HEK293T (cell line): ENCODE results near the gene MSN.

Experiments
- CTCF ChIA-PET: fragments of 350-600 bp; formaldehyde crosslinking; extraction: SDS; loops from one replicate; lab custom pipeline; 2021; ENCODE audit warnings: antibody characterized with exemption, inconsistent platforms; lab: Yijun Ruan, JAX
- POLR2A ChIA-PET: fragments of 350-600 bp; formaldehyde crosslinking; extraction: SDS; loops from one replicate; lab custom pipeline; 2020; ENCODE audit warnings: antibody characterized with exemption, inconsistent platforms; lab: Yijun Ruan, JAX
- DNase-seq: peaks from one replicate; pipeline ENCODE4 v3.0.0; 2012; ENCODE audit warnings: mixed read lengths; ENCODE audit errors: extremely low spot score
- ARNT ChIP-seq: fragments of 450-650 bp; IDR thresholded peaks from 2 replicates; pipeline ENCODE4 v1.6.1; 2017; ENCODE audit warnings: mild to moderate bottlenecking
- BHLHE40 ChIP-seq: fragments of 450-650 bp; IDR thresholded peaks from 2 replicates; pipeline ENCODE4 v1.6.1; 2016; ENCODE audit warnings: mild to moderate bottlenecking, moderate library complexity, borderline replicate concordance
- CTBP1 ChIP-seq: fragments of 450-650 bp; IDR thresholded peaks from 2 replicates; pipeline ENCODE4 v1.6.1; 2016; ENCODE audit warnings: borderline replicate concordance
- ELF4 ChIP-seq: fragments of 450-650 bp; IDR thresholded peaks from 2 replicates; pipeline ENCODE4 v1.6.1; 2017; ENCODE audit warnings: antibody characterized with exemption
- FOXA1 ChIP-seq: fragments of 450-650 bp; IDR thresholded peaks from 2 replicates; pipeline ENCODE4 v1.6.1; 2016; ENCODE audit warnings: mild to moderate bottlenecking
- FOXK2 ChIP-seq: fragments of 450-650 bp; IDR thresholded peaks from 2 replicates; pipeline ENCODE4 v1.6.1; 2016; ENCODE audit warnings: mild to moderate bottlenecking
- FOXM1 ChIP-seq: fragments of 450-650 bp; IDR thresholded peaks from 2 replicates; pipeline ENCODE4 v1.6.1; 2017; ENCODE audit warnings: mild to moderate bottlenecking, borderline replicate concordance
- HDGF ChIP-seq: fragments of 450-650 bp; IDR thresholded peaks from 2 replicates; pipeline ENCODE4 v1.6.1; 2017; ENCODE audit warnings: antibody characterized with exemption, borderline replicate concordance
- L3MBTL2 ChIP-seq: fragments of 450-650 bp; conservative IDR thresholded peaks from 2 replicates; pipeline ENCODE4 v1.6.1; 2016; ENCODE audit warnings: mild to moderate bottlenecking
- LEF1 ChIP-seq: fragments of 450-650 bp; IDR thresholded peaks from 2 replicates; pipeline ENCODE4 v1.6.1; 2017; ENCODE audit warnings: mild to moderate bottlenecking, borderline replicate concordance
- NFRKB ChIP-seq: fragments of 450-650 bp; IDR thresholded peaks from 2 replicates; pipeline ENCODE4 v1.6.1; 2016; ENCODE audit warnings: mild to moderate bottlenecking, moderate library complexity
- PKNOX1 ChIP-seq: fragments of 450-650 bp; IDR thresholded peaks from 2 replicates; pipeline ENCODE4 v1.6.1; 2016
- SP1 ChIP-seq: fragments of 450-650 bp; IDR thresholded peaks from 2 replicates; pipeline ENCODE4 v1.6.1; 2017
- SUZ12 ChIP-seq: fragments of 450-650 bp; IDR thresholded peaks from 2 replicates; pipeline ENCODE4 v1.6.1; 2016; ENCODE audit warnings: mild to moderate bottlenecking
- TARDBP ChIP-seq: fragments of 450-650 bp; IDR thresholded peaks from 2 replicates; pipeline ENCODE4 v1.6.1; 2016
- ZNF384 ChIP-seq: fragments of 450-650 bp; IDR thresholded peaks from 2 replicates; pipeline ENCODE4 v1.6.1; 2016

The MSN gene

DNA sequence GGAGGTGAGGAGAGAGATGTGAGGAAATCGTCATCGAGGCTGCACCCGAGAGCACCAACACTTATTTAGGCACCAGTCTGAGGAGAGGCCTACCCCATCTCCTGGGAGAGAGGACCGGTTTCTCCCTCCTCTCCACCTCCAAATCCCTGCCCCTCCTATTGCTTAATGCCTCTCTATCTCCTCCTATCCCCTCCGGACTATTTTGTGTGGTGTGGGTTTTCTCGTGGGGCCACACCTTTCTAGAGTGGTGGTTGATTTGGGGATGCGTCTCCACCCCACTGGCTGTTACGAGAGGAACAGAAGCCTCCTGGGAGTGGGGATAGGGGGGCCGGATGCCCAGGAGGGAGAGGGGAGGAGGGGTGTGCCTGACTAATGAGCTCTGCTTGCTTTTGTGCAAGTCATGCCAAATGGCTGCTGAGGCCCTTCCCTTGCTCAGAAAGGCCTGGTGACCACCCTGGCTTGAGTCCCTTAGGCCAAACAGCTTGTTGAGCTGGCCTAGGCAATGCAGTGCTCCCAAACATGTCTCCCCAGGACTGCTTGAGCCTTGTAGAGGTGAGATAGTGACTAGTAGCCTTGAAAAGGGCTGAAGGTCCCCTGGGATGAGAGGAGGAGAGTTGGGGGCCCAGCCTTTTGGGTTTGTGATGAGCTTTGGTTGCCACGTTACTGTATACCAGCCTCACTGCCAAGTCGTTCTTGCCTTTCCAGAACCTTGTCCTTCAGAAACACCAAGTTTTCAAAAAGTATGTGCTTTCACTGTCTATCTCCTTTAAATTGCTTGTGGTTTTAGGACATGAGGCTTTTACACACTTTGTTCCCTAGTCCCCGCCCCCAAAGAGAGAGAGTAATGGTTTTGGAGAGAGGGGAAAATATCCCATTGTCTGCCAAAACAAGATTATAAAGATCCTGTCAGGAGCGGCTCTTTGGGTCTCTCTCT lies 1.2 kb downstream of the MSN start:
- CTCF ChIA-PET, result no interaction called here
- POLR2A ChIA-PET, result interaction anchor here (0.6 to 1.1 kb wide), 3 partner anchors 10 to 20 kb away, joined by 3 read pairs; no protein-coding TSS in a partner anchor
- TF ChIP-seq LEF1 (no peak), ELF4 (no peak), PKNOX1 (no peak), HDGF (no peak), TARDBP (no peak), CTBP1 (no peak), SP1 (no peak), NFRKB (no peak), FOXK2 (no peak), BHLHE40 (no peak), L3MBTL2 (no peak), ZNF384 (no peak), FOXM1 (no peak), ARNT (no peak), FOXA1 (no peak), SUZ12 (no peak)
- DNase-seq, result no peak

DNA sequence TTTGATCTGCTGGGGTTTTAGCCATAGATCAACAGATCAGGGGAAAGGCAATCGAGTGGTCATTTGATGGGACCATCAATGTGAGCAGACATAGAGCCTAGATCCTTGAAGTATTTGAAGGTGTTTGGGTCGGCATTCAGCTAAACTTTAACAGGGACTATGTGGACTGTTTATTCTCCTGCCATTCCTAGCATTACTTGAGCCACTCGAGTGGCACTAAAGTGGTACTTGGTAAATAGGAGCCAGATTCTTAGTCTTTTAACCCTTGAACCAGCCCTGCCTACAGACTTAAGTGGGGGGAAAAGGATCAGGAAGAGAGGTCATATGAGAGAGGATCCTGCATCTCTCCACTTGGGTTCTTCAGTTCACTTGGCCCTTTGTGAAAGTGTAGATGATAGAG lies 3.8 kb downstream of the MSN start:
- ChIA-PET CTCF (no interaction called here), POLR2A (no interaction called here)
- TF ChIP-seq FOXA1, result no peak
- no peak for TF ChIP-seq HDGF
- no peak for TF ChIP-seq BHLHE40
- TF ChIP-seq NFRKB, result no peak
- TF ChIP-seq ZNF384, result no peak
- TF ChIP-seq FOXM1, result no peak
- no peak for TF ChIP-seq SP1
- no peak for TF ChIP-seq ARNT
- no peak for TF ChIP-seq SUZ12
- no peak for TF ChIP-seq L3MBTL2
- TF ChIP-seq LEF1, result no peak
- TF ChIP-seq CTBP1, result no peak
- no peak for TF ChIP-seq ELF4
- TF ChIP-seq TARDBP, result no peak
- no peak for TF ChIP-seq FOXK2
- no peak for TF ChIP-seq PKNOX1
- DNase-seq, result no peak

GRCh38 chrX:65671966-65672365 lies 4.5 kb downstream of the MSN start:
- CTCF ChIA-PET, result no interaction called here
- TF ChIP-seq HDGF (no peak), BHLHE40 (no peak)
- DNase-seq, result no peak
- POLR2A ChIA-PET, result no interaction called here

- DNase-seq, result no peak
- POLR2A ChIA-PET, result no interaction called here
- CTCF ChIA-PET, result no interaction called here
- TF ChIP-seq FOXA1 (no peak), L3MBTL2 (no peak), PKNOX1 (no peak)
Measured at GRCh38 chrX:65673857-65674203, 6.4 kb downstream of the MSN start.

- no peak for DNase-seq
- TF ChIP-seq NFRKB (no peak), FOXA1 (no peak), ELF4 (no peak), L3MBTL2 (no peak), ARNT (no peak), SUZ12 (no peak), HDGF (no peak)
- ChIA-PET CTCF (no interaction called here), POLR2A (no interaction called here)
Measured at GRCh38 chrX:65674204-65674893, 6.9 kb downstream of the MSN start.

DNA sequence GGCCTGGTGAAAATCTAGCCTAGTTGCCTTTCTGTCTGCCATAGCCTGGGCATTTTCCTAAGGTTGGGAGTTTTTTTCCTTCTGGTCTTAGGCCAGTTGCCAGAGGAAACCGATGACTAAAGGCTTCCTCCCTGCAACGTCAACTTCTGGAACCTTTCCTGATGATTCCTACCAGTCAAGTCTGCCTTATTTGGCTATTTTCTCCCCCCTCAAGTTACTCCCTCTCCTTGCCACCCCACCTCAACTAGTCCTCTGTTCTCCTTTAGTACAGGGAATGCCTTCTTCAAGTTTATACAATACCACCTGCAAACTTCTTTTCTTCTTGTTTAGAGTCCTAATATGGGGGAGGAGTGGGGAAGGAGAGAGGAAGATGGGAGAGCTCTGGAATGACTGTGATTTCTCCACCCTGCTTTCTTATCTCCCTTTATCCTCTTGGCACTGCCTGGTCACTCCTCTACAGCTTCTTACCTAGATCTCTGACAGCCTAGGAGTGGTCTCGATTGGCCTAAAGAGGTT lies 10.6 kb downstream of the MSN start:
- ChIA-PET POLR2A (interaction anchor here (1.7 kb wide), 1 partner anchor 9 kb away, joined by 3 read pairs; no protein-coding TSS in a partner anchor), CTCF (no interaction called here)
- DNase-seq, result no peak
- no peak for TF ChIP-seq FOXK2
